Measurements from ENCODE around the gene PAX5. TPM values are rescaled to one million over a fixed set of nuclear protein-coding genes. Genes with fewer than 3 reads are reported as not detected.

Gene PAX5
- polyA plus RNA-seq, 1 donor from 2014 or later: not detected

DNA sequence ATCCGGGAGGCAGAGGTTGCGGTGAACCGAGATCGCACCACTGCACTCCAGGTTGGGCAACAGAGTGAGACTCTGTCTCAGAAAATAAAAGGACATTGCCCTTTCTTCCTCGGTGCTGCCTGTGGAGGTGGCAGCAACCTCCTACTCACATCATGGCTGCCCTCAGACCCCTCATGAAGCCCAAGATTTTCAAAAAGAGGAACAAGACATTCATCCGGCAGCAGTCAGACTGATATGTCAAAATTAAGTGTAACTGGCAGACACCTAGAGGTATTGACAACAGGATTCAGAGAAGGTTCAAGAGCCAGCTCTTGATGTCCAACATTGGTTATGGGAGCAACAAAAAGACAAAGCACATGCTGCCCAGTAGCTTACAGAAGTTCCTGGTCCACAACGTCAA, 12.6 kb upstream of the PAX5 start:
- no peak overlapping the region for H2AFZ ChIP-seq (ENCODE audit: low read depth, low read length)
- H3K79me2 ChIP-seq (replicated peaks; ENCODE audit: insufficient read depth, low read length): no peaks in the 10 kb centered on the region
- H3K4me2 ChIP-seq (ENCODE audit: low read length): no peak overlapping the region
- no peak overlapping the region for H3K9ac ChIP-seq (ENCODE audit: low read length)
- no peak overlapping the region for H3K27ac ChIP-seq (ENCODE audit: low read length)
- no peaks in the 10 kb centered on the region for H4K20me1 ChIP-seq (ENCODE audit: insufficient read depth)
- no peak for TF ChIP-seq EP300 (conservative IDR thresholded peaks at IDR 0.05; ENCODE audit: poor library complexity, severe bottlenecking)
- TF ChIP-seq RAD21 (conservative IDR thresholded peaks at IDR 0.05): no peak
- no peak for TF ChIP-seq POLR2AphosphoS5 (IDR thresholded peaks at IDR 0.05)
- TF ChIP-seq, protein P1, sequence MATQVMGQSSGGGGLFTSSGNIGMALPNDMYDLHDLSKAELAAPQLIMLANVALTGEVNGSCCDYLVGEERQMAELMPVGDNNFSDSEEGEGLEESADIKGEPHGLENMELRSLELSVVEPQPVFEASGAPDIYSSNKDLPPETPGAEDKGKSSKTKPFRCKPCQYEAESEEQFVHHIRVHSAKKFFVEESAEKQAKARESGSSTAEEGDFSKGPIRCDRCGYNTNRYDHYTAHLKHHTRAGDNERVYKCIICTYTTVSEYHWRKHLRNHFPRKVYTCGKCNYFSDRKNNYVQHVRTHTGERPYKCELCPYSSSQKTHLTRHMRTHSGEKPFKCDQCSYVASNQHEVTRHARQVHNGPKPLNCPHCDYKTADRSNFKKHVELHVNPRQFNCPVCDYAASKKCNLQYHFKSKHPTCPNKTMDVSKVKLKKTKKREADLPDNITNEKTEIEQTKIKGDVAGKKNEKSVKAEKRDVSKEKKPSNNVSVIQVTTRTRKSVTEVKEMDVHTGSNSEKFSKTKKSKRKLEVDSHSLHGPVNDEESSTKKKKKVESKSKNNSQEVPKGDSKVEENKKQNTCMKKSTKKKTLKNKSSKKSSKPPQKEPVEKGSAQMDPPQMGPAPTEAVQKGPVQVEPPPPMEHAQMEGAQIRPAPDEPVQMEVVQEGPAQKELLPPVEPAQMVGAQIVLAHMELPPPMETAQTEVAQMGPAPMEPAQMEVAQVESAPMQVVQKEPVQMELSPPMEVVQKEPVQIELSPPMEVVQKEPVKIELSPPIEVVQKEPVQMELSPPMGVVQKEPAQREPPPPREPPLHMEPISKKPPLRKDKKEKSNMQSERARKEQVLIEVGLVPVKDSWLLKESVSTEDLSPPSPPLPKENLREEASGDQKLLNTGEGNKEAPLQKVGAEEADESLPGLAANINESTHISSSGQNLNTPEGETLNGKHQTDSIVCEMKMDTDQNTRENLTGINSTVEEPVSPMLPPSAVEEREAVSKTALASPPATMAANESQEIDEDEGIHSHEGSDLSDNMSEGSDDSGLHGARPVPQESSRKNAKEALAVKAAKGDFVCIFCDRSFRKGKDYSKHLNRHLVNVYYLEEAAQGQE (IDR thresholded peaks at IDR 0.05; ENCODE audit: borderline replicate concordance): no peak
- TF ChIP-seq EZH2 (IDR thresholded peaks at IDR 0.05; ENCODE audit: borderline replicate concordance, insufficient read depth, low read length, poor library complexity, severe bottlenecking): no peak
- TF ChIP-seq, protein P2, sequence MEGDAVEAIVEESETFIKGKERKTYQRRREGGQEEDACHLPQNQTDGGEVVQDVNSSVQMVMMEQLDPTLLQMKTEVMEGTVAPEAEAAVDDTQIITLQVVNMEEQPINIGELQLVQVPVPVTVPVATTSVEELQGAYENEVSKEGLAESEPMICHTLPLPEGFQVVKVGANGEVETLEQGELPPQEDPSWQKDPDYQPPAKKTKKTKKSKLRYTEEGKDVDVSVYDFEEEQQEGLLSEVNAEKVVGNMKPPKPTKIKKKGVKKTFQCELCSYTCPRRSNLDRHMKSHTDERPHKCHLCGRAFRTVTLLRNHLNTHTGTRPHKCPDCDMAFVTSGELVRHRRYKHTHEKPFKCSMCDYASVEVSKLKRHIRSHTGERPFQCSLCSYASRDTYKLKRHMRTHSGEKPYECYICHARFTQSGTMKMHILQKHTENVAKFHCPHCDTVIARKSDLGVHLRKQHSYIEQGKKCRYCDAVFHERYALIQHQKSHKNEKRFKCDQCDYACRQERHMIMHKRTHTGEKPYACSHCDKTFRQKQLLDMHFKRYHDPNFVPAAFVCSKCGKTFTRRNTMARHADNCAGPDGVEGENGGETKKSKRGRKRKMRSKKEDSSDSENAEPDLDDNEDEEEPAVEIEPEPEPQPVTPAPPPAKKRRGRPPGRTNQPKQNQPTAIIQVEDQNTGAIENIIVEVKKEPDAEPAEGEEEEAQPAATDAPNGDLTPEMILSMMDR (IDR thresholded peaks at IDR 0.05; ENCODE audit: poor library complexity, severe bottlenecking): no peak
- TF ChIP-seq TAF1 (IDR thresholded peaks at IDR 0.05; ENCODE audit: low read depth): no peak
- TF ChIP-seq MXI1 (conservative IDR thresholded peaks at IDR 0.05; ENCODE audit: poor library complexity, severe bottlenecking): no peak
- no peak for TF ChIP-seq SMC3 (conservative IDR thresholded peaks at IDR 0.05; ENCODE audit: poor library complexity)
- peaks cover 14% of the 10 kb centered on the region for H3K27me3 ChIP-seq (ENCODE audit: insufficient read depth, low read depth, low read length)
- H3K4me3 ChIP-seq (ENCODE audit: low read length): no peak overlapping the region
- no peaks in the 10 kb centered on the region for H3F3A ChIP-seq (ENCODE audit: insufficient read depth, low read length, poor library complexity, severe bottlenecking)
- no peaks in the 10 kb centered on the region for H3K9me2 ChIP-seq (ENCODE audit: insufficient read depth, low read length)
- no peaks in the 10 kb centered on the region for H3K9me3 ChIP-seq (ENCODE audit: low read length)
- no peaks in the 10 kb centered on the region for H3K36me3 ChIP-seq (ENCODE audit: insufficient read depth, low read length)

DNA sequence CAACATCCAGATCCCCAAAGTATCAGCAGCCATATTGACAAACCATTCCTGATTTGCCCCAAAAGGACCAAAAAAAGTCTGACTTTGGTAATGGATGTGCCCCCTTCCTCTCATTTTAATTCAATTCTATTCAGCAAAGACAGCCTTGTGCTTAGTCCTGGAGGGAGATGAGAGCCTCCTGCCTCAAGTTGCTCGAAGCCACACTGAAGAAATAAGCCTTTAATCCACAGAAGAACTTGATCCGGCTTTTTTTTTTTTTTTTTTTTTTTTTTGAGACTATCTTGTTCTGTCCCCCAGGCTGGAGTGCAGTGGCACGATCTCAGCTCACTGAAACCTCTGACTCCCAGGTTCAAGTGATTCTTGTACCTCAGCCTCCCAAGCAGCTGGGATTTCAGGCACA, 8.4 kb upstream of the PAX5 start:
- Histone ChIP-seq H3K9me2 (ENCODE audit: insufficient read depth, low read length) (no peaks in the 10 kb centered on the region), H4K20me1 (ENCODE audit: insufficient read depth) (no peaks in the 10 kb centered on the region), H3K79me2 (replicated peaks; ENCODE audit: insufficient read depth, low read length) (no peaks in the 10 kb centered on the region), H3F3A (ENCODE audit: insufficient read depth, low read length, poor library complexity, severe bottlenecking) (no peaks in the 10 kb centered on the region), H3K27ac (ENCODE audit: low read length) (no peak overlapping the region), H3K9me3 (ENCODE audit: low read length) (no peaks in the 10 kb centered on the region), H3K4me2 (ENCODE audit: low read length) (no peak overlapping the region), H2AFZ (ENCODE audit: low read depth, low read length) (no peak overlapping the region), H3K36me3 (ENCODE audit: insufficient read depth, low read length) (no peaks in the 10 kb centered on the region), H3K4me3 (ENCODE audit: low read length) (no peak overlapping the region), H3K27me3 (ENCODE audit: insufficient read depth, low read depth, low read length) (peaks cover 51% of the 10 kb centered on the region), H3K9ac (ENCODE audit: low read length) (no peak overlapping the region)
- TF ChIP-seq POLR2AphosphoS5 (IDR thresholded peaks at IDR 0.05): no peak
